Measurements from ENCODE around the gene SPATA12.

SPATA12 gene

DNA sequence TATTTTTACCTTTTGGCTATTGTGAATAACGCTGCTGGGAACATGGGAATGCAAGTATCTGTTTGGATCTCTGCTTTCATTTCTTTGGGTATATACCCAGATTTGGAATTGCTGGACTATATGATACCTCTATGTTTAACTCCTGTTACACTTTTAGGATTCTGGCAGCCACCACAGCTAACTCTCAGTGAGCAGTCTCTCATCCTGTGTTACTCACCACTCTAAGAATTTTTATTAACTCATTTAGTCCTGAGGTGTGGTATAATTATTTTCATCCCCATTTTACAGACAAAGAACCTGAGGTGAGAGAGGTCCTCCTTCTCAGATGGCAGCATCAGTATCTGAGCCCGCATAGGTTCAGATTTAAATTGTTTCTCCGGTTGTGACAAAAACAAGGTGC lies 1.1 kb downstream of the SPATA12 start:
- no peaks in the 10 kb centered on the region for H3K27me3 ChIP-seq (ENCODE audit: control insufficient read depth, insufficient read depth, low read length)
- no peaks in the 10 kb centered on the region for H3K36me3 ChIP-seq (ENCODE audit: control insufficient read depth, insufficient read depth, low read length)
- H3K27ac ChIP-seq (ENCODE audit: low read depth, low read length) = peak overlapping the region; percentile 87
- peak overlapping the region; percentile 2 for H3K4me3 ChIP-seq (ENCODE audit: low read length)
- H3K9ac ChIP-seq (ENCODE audit: low read length) = no peak overlapping the region
- H3K4me1 ChIP-seq (ENCODE audit: control insufficient read depth, insufficient read depth, low read length) = peaks cover 23% of the 10 kb centered on the region

DNA sequence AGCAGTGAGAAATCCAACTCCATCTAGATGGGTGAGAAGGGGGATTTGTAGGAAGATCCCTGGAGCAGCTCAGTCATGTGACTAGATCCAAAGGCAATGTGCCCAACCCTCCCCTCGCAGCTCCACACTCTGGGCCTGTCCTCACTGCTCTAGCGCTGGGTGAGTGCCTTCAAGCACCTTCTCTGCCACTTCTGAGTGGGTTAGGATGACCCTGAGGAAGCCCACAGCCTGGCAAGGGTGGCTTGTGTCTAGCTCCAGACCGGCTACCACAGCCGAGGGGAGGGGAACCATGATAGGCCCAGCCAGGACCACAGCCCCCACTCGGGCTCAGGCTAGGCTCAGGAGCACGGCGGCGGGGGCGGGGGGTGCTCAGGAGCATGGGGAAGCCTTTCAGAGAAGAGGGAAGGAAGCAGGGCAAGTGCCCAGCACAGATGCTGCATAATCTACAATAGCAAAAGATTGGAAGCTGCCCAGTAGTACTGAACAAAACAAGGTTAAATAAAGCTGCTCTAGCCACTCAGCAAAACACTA lies 1.7 kb downstream of the SPATA12 start:
- Histone ChIP-seq H3K27me3 (ENCODE audit: control insufficient read depth, insufficient read depth, low read length) (no peaks in the 10 kb centered on the region), H3K9ac (ENCODE audit: low read length) (no peak overlapping the region), H3K4me1 (ENCODE audit: control insufficient read depth, insufficient read depth, low read length) (peaks cover 23% of the 10 kb centered on the region), H3K36me3 (ENCODE audit: control insufficient read depth, insufficient read depth, low read length) (no peaks in the 10 kb centered on the region), H3K27ac (ENCODE audit: low read depth, low read length) (peak overlapping the region; percentile 87), H3K4me3 (ENCODE audit: low read length) (peak overlapping the region; percentile 2)

DNA sequence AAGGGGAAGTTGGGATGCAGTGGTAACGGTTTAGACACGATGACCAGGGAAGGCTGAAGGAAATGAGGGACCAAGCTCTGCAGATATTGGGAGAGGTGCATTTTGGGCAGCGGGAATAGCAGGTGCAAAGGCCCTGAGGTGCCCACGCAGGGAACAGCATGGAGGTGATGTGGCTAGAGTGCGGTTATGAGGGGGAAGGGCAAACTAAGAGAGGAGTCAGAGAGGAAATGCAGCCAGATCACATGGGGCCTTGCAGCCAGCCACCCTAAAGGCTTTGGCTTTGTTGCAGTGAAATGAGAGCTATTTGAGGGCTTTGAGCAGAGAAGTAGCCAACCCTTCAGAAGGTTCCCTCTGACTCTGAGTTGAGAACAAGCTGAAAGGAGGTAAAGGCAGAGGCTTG lies 2.6 kb downstream of the SPATA12 start:
- H3K4me3 ChIP-seq (ENCODE audit: low read length) = no peak overlapping the region
- H3K27me3 ChIP-seq (ENCODE audit: control insufficient read depth, insufficient read depth, low read length) = no peaks in the 10 kb centered on the region
- no peak overlapping the region for H3K9ac ChIP-seq (ENCODE audit: low read length)
- peak overlapping the region; percentile 87 for H3K27ac ChIP-seq (ENCODE audit: low read depth, low read length)
- no peaks in the 10 kb centered on the region for H3K36me3 ChIP-seq (ENCODE audit: control insufficient read depth, insufficient read depth, low read length)
- peaks cover 23% of the 10 kb centered on the region for H3K4me1 ChIP-seq (ENCODE audit: control insufficient read depth, insufficient read depth, low read length)

DNA sequence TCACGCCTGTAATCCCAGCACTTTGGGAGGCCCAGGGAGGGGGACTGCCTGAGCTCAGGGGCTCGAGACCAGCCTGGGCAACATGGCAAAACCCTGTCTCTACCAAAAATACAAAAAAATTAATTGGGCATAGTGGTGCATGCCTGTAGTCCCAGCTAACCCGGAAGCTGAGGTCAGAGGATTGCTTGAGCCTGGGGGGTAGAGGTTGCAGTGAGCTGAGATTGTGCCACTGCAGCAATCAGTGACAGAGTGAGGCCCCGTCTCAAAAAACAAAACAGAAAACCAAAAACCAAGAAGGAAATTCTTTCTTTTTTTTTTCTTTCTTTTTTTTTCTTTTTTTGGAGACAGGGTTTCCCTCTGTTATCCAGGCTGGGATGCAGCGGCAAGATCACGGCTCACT lies 3.5 kb downstream of the SPATA12 start:
- H3K27ac ChIP-seq (ENCODE audit: low read depth, low read length) = no peak overlapping the region
- peaks cover 23% of the 10 kb centered on the region for H3K4me1 ChIP-seq (ENCODE audit: control insufficient read depth, insufficient read depth, low read length)
- H3K4me3 ChIP-seq (ENCODE audit: low read length) = no peak overlapping the region
- H3K27me3 ChIP-seq (ENCODE audit: control insufficient read depth, insufficient read depth, low read length) = no peaks in the 10 kb centered on the region
- no peak overlapping the region for H3K9ac ChIP-seq (ENCODE audit: low read length)
- H3K36me3 ChIP-seq (ENCODE audit: control insufficient read depth, insufficient read depth, low read length) = no peaks in the 10 kb centered on the region

DNA sequence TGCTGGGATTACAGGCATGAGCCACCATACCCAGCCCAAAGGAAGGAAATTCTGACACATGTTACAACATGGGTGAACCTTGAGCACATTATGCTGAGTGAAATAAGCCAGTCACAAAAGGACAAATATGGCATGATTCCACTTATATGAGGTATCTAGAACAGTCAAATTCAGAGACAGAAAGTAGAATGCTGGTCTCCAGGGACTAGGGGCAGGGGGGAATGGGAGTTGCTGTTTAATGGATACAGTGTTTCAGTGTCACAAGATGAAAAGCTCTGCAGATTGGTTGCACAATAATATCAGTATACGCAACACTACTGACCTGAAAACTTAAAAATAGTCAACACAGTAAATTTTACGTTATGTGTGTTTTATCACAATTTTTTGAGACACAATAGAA lies 4.1 kb downstream of the SPATA12 start:
- Histone ChIP-seq H3K27ac (ENCODE audit: low read depth, low read length) (no peak overlapping the region), H3K9ac (ENCODE audit: low read length) (no peak overlapping the region), H3K4me3 (ENCODE audit: low read length) (no peak overlapping the region), H3K27me3 (ENCODE audit: control insufficient read depth, insufficient read depth, low read length) (no peaks in the 10 kb centered on the region), H3K36me3 (ENCODE audit: control insufficient read depth, insufficient read depth, low read length) (no peaks in the 10 kb centered on the region), H3K4me1 (ENCODE audit: control insufficient read depth, insufficient read depth, low read length) (peaks cover 23% of the 10 kb centered on the region)

DNA sequence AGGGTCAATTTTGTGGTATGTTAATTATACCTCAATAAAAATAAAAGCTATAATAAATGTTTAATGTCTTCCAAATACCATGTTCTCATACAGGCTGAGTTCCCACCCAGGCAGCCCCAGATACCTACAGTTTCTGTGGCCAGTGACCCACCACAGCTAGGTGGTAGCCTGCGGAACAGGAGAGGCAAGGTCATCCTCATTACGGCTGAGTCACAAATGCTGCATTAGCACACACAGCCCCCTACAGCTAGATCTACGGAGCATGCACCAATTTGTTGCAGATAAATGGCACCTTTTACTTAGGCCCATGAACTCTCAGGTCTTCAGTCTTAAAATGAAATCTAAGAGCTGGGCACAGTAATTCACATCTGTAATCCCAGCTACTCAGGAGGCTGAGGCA lies 5.1 kb downstream of the SPATA12 start:
- no peaks in the 10 kb centered on the region for H3K36me3 ChIP-seq (ENCODE audit: control insufficient read depth, insufficient read depth, low read length)
- H3K27me3 ChIP-seq (ENCODE audit: control insufficient read depth, insufficient read depth, low read length) = no peaks in the 10 kb centered on the region
- no peak overlapping the region for H3K9ac ChIP-seq (ENCODE audit: low read length)
- H3K4me3 ChIP-seq (ENCODE audit: low read length) = no peak overlapping the region
- H3K27ac ChIP-seq (ENCODE audit: low read depth, low read length) = no peak overlapping the region
- peaks cover 25% of the 10 kb centered on the region for H3K4me1 ChIP-seq (ENCODE audit: control insufficient read depth, insufficient read depth, low read length)

DNA sequence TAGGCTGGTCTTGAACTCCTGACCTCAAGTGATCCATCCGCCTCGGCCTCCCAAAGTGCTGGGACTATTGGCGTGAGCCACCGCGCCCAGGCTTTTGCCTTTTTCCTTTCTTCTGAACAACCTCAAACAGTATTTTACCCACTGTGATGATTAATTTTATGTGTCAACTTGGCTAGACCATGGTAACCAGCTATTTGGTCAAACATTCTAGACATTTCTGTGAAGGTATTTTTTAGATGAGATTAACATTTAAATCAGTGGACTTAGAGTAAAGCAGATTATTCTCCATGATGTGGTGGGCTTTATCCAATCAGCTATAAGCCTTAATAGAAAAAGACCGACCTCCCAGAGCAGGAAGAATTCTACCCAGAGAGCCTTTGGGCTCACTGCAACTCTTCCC lies 6.0 kb downstream of the SPATA12 start:
- Histone ChIP-seq H3K27me3 (ENCODE audit: control insufficient read depth, insufficient read depth, low read length) (no peaks in the 10 kb centered on the region), H3K4me1 (ENCODE audit: control insufficient read depth, insufficient read depth, low read length) (peaks cover 23% of the 10 kb centered on the region), H3K4me3 (ENCODE audit: low read length) (no peak overlapping the region), H3K27ac (ENCODE audit: low read depth, low read length) (no peak overlapping the region), H3K9ac (ENCODE audit: low read length) (no peak overlapping the region), H3K36me3 (ENCODE audit: control insufficient read depth, insufficient read depth, low read length) (no peaks in the 10 kb centered on the region)

DNA sequence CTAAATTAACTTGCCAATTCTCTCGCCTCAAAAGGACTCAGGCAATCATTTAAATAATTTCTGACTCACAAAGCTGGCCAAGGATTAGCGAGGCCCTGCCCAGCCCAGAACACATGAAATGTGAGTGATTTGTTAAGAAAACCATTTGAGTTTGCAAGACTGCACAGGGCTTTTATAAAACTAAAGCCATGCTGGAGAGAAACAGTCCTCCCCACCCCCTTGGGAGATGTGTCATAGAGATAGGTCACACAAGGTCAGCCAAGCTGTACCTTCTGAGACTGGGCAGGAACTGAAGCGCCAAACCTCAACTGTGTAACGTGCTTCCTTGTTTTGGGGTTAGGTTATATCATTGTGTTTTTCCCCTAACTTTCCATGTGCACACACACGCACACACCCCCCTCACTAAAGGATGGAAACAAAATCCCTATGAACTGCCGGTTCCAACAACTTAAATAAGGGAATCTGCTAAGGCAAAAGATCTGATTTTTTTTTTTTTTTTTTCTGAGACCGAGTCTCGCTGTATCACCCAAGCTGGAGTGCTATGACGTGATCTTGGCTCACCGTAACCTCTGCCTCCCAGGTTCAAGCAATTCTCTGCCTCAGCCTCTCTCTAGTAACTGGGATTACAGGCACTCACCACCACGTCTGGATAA lies 8.1 kb downstream of the SPATA12 start:
- H3K27ac ChIP-seq (ENCODE audit: low read depth, low read length) = peak overlapping the region; percentile 74
- H3K4me1 ChIP-seq (ENCODE audit: control insufficient read depth, insufficient read depth, low read length) = peaks cover 4% of the 10 kb centered on the region
- H3K4me3 ChIP-seq (ENCODE audit: low read length) = no peak overlapping the region
- no peaks in the 10 kb centered on the region for H3K27me3 ChIP-seq (ENCODE audit: control insufficient read depth, insufficient read depth, low read length)
- no peak overlapping the region for H3K9ac ChIP-seq (ENCODE audit: low read length)
- no peaks in the 10 kb centered on the region for H3K36me3 ChIP-seq (ENCODE audit: control insufficient read depth, insufficient read depth, low read length)

DNA sequence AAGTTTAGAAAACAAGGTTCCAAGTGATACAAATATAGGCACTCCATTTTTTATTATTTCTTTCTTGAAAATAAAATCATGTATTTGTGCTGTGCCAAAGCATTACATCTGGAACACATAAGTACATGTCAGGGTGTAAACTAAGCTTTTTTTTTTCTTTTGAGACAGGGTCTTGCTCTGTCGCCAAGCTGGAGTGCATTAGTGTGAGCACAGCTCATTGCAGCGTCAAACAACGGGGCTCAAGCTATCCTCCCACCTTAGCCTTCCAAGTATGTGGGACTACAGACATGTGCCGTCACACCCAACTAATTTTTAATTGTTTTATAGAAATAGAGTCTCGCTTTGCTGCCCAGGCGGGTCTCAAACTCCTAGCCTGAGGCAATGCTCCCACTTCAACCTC lies 9.0 kb downstream of the SPATA12 start:
- H3K4me3 ChIP-seq (ENCODE audit: low read length) = no peak overlapping the region
- H3K4me1 ChIP-seq (ENCODE audit: control insufficient read depth, insufficient read depth, low read length) = peaks cover 3% of the 10 kb centered on the region
- no peak overlapping the region for H3K9ac ChIP-seq (ENCODE audit: low read length)
- peak overlapping the region; percentile 74 for H3K27ac ChIP-seq (ENCODE audit: low read depth, low read length)
- H3K27me3 ChIP-seq (ENCODE audit: control insufficient read depth, insufficient read depth, low read length) = no peaks in the 10 kb centered on the region
- peaks cover under 1% of the 10 kb centered on the region for H3K36me3 ChIP-seq (ENCODE audit: control insufficient read depth, insufficient read depth, low read length)

DNA sequence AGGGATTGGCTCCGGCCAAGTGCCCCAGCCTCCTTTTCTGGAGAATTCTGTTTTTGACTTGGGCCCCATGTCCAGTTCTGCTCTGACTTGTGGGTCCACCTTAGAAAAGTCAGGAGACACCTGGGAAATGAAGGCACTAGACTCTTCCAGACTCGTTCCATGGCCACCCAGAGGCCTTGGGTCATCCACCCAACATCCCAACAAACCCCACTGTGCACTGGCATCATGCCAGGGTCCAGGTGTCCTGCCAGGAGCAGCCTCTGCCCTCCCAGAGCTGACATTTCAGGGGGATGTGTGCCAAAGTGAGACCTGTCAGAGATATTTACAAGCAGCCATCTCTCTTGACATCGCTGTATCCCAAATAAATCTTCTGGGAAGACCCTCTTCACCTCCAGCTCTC lies 13.2 kb downstream of the SPATA12 start:
- H3K36me3 ChIP-seq (ENCODE audit: control insufficient read depth, insufficient read depth, low read length) = peaks cover 6% of the 10 kb centered on the region
- no peak overlapping the region for H3K4me3 ChIP-seq (ENCODE audit: low read length)
- no peak overlapping the region for H3K9ac ChIP-seq (ENCODE audit: low read length)
- peaks cover 9% of the 10 kb centered on the region for H3K4me1 ChIP-seq (ENCODE audit: control insufficient read depth, insufficient read depth, low read length)
- no peaks in the 10 kb centered on the region for H3K27me3 ChIP-seq (ENCODE audit: control insufficient read depth, insufficient read depth, low read length)
- no peak overlapping the region for H3K27ac ChIP-seq (ENCODE audit: low read depth, low read length)

DNA sequence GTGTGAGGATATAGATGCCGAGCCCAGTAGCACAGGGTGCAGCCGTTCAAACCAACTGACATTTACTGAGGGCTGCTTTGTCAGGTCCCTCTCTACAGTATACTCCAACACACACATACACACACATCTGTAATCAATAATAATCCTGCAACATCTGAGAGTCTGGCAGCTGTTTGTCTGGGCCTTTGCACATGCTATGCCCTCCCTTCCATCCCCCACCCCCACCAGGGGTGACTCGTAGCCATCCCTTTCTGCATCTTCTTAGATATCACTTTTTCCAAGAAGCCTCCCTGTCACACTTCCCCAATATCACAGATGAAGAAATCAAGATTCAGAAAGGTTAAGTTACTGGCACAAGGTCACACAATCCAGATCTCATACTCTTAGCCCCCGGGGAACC lies 13.7 kb downstream of the SPATA12 start:
- no peak overlapping the region for H3K4me3 ChIP-seq (ENCODE audit: low read length)
- H3K36me3 ChIP-seq (ENCODE audit: control insufficient read depth, insufficient read depth, low read length) = peaks cover 6% of the 10 kb centered on the region
- no peak overlapping the region for H3K27ac ChIP-seq (ENCODE audit: low read depth, low read length)
- no peak overlapping the region for H3K9ac ChIP-seq (ENCODE audit: low read length)
- H3K4me1 ChIP-seq (ENCODE audit: control insufficient read depth, insufficient read depth, low read length) = peaks cover 9% of the 10 kb centered on the region
- H3K27me3 ChIP-seq (ENCODE audit: control insufficient read depth, insufficient read depth, low read length) = no peaks in the 10 kb centered on the region

DNA sequence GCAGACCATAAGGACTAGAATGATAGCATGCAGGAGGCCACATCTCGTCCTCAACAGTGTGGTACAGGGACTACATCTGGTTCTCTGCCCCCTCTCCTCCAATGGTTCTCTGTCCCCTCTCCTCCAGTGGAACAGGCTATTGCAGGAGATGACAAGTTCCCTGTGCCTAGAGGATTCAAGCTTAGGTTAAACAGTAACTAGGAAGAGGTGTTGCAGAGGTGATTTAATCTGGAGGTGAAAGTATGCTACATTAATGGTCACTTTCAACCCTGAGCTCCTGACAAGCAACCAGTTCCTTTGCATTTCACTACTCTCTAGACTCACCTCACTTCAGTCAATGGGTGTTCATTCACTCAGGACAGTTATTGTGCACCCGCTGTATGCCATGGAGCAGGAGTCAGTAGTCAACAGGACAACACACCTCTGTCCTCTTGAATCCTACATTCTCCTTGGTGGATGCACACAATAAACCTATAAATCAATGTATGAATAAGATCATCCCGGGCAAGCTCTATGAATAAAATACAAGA lies 16.0 kb downstream of the SPATA12 start:
- Histone ChIP-seq H3K9ac (ENCODE audit: low read length) (no peak overlapping the region), H3K4me1 (ENCODE audit: control insufficient read depth, insufficient read depth, low read length) (peaks cover 6% of the 10 kb centered on the region), H3K27ac (ENCODE audit: low read depth, low read length) (no peak overlapping the region), H3K4me3 (ENCODE audit: low read length) (no peak overlapping the region), H3K36me3 (ENCODE audit: control insufficient read depth, insufficient read depth, low read length) (peaks cover 6% of the 10 kb centered on the region), H3K27me3 (ENCODE audit: control insufficient read depth, insufficient read depth, low read length) (no peaks in the 10 kb centered on the region)

All from rectal smooth muscle tissue (tissue), 1 donor.